Activated gamma-delta T cell treated with Interleukin-2 at 50 U/mL for 16 hours (primary cell): ENCODE results near the gene CALML6.
"Not testable (repeated sequence)": the region's sequence is repeated elsewhere in the genome, so short reads cannot be mapped to it uniquely, and the experiment has no call there.

Experiments
- DNase-seq: peaks from one replicate; pipeline ENCODE4 v3.0.0-alpha.2; 2020

The CALML6 gene

DNA sequence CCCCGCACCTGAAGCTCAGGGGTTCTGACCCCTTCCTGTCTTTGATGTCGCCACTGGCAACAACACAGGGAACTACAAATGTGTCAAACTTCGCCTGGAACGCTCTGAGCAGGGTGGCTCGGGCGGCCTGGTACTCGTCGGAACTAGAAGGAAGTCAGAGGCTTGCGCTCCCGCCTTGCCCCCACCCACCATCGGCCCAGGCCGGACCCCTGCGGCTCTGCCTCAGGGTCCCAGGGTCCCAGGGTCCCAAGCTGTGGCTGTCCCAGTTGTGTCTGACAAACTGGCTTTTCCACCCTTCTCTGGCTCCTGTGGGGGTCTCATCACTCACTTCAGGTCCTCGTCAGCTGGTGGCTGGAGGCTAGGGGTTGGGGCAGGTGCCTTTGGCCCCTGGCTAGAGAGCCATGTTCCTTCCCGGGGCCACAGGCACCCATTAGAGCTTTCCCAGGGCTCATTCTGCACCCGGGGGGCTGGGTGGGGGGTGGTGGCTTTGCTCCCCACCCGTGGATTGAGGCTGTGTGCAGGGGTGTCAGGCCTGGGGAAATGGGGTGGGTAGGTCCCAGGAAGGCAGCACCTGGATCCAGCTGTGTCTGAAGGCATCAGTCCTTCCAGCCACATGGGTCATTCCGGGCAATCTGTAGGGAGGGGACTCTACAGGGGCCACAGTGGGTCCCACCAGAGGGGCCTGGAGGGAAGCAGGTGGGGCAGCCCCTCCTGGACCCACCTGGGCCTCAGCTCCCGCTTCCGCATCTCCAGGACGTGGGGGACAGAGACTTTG lies 12.0 kb downstream of the CALML6 start:
- DNase-seq: no peak

DNA sequence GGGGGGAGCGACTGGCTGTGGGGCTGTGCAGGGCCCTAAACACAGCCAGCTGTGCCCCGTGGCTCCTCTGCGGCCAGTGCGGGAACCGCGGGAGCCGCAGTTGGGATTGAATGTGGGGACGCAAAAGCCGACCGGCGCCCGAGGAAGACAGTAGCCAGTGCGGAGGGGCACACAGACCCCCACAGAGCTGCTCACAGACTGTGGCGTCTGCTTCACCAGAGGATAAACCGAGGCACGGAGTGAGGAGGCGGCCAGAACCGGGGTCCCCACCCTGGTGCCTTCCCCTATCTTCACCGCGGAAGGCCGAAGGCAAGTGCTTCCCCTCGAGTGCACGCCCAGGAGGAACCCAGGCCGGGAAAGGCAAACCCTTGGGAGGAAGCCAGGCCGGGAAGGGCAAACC lies 12.7 kb downstream of the CALML6 start:
- DNase-seq: no peak

DNA sequence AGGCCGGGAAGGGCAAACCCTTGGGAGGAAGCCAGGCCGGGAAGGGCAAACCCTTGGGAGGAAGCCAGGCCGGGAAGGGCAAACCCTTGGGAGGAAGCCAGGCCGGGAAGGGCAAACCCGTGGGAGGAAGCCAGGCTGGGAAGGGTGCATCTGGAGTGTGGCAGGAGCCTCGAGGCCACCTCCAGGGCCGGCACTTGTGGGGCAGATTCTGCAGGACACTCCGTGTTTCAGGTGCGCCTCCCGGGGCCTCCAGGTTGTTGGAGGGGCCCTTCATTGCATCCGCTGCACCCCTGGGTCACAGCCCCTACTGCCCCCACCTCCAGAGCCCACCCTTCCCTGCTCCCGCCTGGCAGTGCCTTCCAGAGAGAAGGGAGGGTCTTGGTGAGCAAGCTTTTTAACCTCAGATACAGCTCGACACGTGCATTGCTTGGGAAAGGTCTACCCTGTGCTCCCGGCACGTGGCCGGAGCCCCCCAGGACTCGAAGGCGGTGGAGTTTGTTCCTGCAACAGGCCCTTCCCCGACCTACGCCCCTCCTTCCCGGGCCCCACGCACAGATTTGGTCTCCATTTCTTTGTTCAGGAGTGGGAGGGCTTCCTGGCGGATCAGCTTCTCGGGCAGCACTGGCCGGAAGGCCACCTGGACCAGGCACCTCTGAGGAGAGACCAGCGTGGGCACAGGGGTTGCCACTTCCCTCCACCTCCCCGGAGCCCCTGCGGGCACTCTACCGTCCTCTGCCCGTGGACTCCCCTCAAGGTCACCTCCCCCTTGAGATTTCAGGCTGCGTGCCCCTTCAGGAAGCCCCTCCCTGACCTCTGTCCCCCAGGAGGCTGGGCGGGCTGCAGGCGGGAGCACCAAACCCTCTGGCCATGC lies 13.4 kb downstream of the CALML6 start:
- no peak for DNase-seq

DNA sequence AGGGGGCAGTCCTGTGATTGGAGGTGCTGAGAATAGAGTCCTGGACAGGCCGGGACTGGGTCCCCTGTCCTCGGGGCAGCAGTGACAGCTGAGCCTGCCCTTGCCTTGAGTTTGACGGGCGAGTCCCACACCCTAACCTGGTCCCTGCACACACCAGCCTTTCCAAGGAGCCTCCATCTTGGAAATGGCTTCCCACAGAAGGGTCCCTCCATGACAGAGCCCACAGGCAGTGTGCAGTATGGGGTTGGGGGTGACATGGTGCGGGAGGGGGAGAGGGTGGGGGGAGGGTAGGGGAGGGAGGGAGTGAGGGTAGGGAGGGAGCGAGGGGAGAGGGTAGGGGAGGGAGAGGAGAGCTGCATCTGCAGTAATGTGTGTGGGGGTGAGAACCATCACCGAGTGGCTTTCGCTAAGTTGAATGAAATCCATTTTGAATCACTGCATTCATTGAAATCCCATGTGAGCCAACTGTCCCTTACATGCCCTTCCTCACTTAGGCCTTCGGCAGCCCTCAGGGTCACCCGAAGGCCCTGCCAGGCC lies 14.1 kb downstream of the CALML6 start:
- no peak for DNase-seq

DNA sequence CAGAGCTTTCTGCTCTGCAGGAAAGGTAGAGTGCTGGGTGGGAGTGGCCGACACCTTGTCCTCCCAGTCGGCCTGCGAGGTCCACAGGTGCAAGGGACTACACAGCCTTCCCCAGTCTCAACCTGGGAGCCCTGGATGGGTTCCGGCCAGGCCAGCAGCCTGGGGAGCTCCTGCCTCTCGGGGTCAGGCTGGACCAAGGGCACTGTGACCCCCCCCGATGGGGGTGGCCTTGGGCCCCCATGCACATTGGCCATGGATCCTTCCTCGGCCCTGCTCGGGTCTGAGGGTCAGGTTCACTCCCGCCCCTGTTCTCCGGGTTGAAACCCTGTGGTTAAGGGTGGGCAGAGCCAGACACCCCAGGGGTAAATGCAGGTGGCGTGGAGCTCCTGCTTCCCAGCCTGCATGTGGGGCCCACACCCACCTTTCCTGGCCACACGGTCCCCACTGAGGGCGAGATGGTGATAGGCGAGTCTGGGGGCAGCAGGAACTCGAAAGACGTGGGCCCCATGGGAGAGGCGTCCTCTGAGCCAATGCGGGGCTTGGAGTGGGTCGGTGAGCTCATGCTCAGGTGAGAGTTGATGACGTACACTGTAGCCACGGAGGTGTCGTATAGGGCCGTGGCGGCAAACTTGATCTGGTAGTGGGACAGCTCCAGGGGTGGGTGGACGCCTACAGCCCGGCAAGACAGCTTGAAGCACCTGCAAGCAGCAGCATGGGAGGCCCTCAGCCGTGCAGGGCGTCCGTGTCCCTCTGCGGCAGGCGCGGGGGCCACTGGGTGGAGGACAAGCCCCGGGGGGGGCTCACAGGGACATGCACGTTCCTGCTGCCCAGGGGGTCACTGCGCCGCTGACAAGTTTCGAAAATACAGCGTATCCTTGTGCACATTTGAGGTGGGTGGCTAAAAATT lies 14.8 kb downstream of the CALML6 start:
- no peak for DNase-seq

DNA sequence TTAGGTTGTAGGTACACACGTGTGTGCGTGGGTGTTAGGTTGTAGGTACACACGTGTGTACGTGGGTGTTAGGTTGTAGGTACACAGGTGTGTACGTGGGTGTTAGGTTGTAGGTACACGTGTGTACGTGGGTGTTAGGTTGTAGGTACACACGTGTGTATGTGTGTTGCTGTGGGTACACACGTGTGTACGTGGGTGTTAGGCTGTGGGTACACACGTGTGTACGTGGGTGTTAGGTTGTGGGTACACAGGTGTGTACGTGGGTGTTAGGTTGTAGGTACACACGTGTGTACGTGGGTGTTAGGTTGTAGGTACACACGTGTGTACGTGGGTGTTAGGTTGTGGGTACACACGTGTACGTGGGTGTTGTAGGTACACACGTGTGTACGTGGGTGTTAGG lies 19.8 kb downstream of the CALML6 start:
- not testable (repeated sequence) for DNase-seq

DNA sequence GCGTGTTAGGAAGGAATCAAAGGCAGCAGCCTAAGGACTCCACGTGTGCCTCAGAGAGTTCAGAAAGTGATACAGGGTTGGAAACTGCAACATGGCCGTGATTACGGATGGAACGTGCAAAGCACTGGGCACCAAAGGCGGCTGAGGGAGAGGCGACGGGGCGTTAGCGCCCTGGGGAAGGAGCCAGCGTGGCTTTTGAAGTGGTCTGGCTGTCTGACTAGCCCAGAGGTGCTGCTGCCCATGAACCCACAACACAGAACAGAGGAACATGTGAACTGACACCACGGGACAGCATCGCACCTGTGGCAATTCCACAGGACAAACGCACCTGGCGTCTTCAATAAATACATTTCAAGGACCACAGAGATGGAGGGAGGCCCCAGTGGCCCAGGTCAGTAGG lies 22.0 kb downstream of the CALML6 start:
- DNase-seq: no peak

DNA sequence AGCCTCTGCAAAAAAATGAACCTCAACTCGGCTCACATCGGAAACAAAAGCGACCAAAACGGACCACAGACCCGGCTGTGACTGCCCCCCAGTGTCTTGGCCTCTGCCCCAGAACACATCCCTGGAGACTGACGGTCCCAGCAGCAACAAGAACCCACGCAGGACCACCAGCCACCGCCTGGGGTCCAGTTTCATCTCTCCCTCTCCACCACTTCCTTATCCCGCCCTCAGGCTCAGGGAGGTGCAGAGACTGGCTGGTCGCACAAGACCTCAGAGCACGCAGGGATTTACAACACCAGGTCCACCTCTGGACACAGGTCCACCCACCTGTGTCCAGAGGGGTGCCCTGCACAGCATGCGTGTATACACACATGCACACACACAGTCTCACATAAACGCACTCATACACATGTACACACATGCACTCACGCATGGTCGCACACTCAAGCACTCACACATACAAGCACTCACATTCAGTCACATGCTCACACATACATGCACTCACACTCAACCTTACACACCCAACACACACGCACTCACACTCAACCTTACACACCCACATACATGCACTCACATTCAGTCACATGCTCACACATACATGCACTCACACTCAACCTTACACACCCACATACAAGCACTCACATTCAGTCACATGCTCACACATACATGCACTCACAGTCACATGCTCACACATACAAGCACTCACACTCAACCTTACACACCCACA lies 22.7 kb downstream of the CALML6 start:
- DNase-seq: no peak

DNA sequence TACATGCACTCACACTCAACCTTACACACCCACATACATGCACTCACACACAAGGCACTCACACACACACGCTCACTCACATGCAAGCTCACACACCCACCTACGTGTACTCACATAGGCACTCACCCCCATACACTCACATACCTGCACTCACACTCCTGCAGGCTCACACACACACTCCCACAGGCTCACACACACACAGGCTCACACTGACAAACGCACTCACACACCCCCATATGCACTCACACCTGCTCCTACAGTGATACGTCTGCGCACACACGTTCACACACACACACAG lies 23.2 kb downstream of the CALML6 start:
- DNase-seq: no peak

DNA sequence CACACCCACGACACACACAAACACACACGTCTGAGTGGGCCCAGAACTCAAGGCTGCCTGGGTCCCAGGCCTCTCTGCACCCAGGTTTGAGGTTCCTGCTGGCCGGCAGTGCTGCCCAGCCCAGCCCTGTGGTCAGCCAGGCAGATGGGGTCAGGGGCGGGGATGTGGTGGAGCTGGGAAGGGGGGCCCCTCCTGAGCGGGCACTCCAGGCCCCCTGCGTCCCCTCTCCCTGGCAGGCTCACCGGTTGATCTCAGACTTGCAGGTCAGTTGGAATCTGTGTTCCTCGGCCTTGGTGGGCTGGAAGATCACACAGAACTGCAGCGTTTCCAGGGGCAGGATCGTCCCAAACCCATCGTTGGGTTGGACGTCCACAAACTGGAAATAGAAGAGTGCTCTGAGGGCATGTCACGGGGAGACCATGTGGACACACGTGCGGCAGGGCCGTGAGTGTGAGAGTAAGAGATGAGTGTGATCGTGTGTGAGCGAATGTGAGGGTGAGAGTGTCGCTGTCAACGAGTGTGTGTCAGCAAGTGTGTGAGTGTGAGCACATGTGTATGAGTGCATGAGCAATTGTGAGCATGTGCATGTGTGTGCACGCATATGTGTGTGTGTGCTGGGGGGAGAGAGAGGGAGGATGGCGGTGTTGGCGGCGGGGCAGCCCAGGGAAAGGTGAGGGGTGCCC lies 23.7 kb downstream of the CALML6 start:
- no peak for DNase-seq

DNA sequence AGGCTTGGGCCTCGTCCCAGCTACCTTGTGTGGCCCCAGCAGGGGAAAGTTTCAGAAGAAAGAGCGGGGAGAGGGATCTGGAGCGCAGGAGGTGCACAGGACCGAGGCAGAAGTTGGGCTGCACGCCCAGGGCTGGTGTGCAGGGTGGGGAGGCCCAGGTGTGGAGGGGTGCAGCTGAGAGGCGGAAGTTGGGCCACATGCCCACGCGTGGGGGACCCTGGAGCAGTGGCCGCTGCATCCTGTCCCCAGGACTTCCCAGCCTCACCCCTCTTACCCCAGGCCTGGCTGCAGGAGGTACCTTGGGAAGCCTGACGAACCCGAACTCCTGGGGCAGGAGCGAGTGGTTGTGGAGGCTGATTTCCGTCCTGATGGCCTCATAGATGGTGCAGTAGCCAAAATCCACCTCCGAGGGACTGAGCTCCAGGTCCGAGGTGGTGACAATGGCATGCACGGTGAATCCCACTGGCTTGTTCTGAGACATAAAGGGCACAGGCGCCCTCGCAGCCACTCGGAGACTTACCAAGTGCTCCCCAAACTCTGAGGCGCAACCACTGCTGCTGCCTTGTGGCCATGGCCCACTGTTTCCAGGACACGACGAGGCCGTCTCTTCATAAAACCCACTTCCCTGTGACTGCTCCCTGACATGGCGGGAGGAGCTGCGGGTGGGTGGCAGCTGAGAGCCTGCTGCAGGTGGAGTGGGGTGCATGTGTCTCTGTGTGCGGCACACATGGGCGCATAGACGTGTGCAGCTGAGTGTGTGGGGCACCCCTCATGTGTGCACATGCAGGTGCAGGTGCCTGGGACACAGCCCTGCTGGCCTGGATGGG lies 24.4 kb downstream of the CALML6 start:
- DNase-seq: no peak

DNA sequence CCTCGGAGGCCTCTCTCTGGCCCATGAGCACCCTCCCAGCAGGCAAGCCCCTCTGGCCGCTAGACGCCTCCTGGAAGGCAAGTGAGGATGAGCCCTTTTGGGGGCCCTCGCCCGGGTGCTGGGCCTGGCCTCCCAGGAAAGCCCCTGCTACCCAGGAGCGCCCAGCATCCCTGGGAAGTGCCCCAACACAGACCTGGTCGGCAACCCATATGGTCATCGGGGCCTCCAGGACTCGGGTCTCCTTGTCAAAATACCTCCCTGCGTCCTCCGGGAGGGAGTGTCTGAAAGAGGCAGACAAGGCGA lies 25.0 kb downstream of the CALML6 start:
- no peak for DNase-seq

DNA sequence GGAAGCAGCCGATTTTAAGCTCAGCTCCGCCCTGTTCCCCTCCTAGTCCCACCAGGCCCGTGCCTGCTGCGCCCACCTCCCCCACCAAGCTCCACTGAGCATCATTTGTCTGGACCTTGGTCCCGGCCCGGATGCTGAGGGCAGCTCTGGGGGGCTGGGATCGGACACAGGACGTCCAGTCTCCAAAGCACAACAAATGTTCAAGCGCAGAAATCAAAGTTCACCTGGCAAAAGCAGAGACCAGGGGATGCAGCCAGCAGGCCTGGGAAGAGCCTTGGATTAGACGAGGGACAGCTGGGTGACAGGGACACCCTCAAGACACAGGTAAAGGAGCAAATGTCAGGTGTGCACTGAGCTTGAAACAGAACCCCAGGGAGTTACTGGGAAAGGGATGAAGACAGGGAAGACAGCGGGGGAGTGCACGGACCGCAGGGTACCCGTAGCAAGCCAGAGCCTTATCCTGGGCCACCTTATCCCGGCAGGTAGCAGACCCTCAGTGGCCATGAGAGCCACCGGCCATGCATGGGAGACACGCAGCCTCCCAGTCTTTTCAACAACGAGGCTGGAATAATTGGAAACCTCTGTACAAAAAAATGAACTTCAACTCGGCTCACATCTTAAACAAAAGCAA lies 26.3 kb downstream of the CALML6 start:
- no peak for DNase-seq

DNA sequence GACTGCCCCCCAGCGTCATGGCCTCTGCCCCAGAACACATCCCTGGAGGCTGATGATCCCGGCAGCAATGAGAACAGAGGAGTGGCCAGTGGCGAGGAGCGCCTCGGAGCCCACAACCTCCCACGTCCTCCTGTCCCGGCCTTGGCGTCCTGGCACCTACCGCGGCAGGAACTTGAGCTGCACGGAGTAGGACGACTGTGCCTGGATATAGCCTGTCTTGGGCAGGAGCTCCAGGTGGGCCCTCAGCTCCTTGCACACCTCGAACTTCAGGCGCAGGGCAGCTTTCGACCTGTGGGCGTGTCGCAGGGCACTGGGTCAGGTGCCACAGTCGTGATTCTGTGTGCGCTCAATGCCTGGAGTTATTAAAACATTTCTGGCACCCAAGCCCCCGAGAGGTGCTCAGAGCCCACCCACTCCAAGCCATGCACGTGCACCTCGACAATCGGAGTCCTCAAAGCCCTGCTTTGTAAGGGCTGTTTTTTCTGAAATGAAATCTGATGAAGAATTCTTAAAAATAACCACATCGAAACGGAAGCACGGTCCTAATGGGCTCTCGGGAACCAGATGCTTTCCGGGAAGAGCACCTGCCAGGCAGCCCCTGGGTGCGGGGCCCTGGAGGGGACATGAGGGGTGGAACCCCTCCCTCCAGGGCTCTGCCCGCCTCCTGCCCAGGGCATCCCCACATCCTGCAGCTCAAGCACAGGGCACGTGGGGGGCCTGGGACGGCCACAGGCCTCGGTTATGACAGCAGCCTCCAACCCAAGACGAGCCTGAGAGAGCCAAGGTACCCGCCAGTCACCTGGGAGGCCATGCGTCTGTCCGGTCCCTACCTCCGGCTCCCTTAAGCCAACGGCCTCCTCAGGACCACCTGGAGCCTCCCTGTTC lies 27.1 kb downstream of the CALML6 start:
- no peak for DNase-seq

DNA sequence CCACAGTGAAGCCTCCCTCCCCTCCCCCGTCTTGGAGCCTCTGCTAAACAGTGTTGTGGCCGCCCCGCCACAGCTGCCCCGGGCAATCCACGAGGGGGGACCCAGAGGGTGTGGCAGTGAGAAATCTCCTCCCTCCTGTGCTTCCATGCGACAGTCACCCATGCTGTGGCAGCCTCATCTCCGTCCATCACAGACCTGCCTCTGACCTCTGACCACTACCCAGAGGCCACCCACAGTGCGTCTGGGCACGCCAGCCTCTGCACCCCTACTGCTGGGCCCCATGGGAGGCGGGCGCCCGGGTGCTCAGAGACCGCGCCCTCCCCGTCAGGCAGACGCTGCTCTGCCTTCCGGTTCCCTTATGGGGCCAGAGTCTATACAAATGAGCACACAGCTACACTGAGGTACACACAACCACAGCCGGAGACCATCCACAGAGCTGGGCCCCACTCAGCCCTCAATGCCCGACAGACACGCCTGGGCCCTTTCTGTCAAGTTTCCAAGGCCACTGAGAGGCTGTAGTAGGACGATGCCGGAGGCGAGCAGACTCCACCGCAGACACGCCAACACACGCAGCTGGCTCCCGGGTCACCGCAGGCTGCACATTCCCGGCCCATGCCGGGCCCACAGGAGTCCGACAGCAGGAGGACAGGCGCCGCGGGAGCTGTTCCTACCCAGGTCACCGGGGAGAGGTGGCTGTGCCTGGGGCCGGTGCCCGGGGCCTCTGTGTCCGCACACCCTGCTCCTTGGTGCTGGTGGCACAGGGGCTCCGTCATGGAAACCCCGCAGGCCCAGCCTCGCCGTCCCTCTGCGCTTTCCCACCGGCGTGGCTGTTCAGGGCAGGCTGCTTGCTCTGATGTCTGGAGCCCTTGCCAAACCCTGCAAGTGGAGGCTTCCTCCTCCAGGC lies 27.9 kb downstream of the CALML6 start:
- no peak for DNase-seq

DNA sequence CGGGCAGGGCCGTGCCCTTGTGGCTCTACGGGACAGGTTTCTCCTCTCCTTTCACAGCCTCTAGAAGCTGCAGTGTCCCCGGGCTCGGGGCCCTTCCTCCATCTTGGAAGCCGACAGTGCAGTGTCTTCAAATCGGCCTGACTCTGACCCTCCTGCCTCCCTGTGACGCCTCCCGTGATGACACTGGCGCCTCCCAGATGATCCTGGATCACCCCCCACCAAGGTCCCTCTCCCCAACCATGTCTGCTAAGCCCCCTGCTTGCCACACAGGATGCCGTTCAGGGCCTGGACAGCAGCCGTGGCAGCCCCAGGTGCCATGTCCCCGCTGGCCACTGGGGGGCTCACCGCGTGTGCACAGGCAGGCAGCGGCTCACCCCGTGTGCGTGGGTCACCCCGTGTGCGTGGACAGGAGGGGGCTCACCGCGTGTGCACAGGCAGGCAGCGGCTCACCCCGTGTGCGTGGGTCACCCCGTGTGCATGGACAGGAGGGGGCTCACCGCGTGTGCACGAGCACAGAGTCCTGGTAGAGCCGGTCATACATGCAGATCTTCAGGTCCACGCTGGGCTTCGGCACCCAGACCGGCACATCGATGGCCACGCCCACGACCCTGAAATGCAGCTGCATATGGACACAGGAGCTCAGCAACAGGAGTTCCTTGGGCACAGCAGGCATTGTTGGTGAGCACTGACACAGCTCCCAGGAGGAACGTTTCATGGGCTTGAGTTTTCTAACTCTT lies 28.9 kb downstream of the CALML6 start:
- DNase-seq: peak; percentile 64

DNA sequence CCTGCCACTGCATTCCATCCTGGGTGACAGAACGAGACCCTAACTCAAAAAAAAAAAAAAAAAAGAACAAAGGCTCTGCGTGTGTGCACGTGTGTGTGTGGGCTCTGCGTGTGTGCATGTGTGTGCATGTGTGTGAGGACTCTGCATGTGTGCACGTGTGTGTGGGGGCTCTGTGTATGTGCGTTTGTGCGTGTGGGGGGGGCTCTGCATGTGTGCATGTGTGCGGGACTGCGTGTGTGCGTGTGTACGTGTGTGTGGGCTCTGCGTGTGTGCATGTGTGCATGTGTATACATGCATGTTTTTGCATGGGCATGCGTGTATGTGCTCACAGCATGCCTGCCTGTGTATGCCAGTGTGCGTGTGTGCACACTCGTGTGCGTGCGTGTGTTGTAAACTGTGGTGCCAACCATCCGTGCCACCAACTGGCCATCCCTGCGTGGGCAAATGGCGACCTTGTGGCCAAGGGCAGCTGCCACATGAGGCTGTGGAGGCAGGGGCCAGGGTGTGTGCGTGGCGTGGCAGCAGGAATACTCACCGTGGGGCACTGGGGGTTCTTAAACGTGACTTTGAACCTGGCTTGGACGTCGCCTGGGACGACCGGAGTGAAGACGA lies 30.8 kb downstream of the CALML6 start:
- DNase-seq: no peak
